HEK293 (cell line): ENCODE results near the gene XPO4.

Source experiments
- BCL11A ChIP-seq: fragments of 450-650 bp; formaldehyde crosslinking; IDR thresholded peaks from 2 replicates; pipeline ENCODE4 v1.5.1; 2016; ENCODE audit warnings: low read depth, missing biosample characterization, missing genetic modification characterization
- SETDB1 ChIP-seq: IDR thresholded peaks from one replicate; pipeline ENCODE4 v1.6.1; 2017; ENCODE audit warnings: mild to moderate bottlenecking, low read length, moderate library complexity, mixed read lengths; ENCODE audit not compliant: insufficient read length
- ZBTB7A ChIP-seq: fragments of 450-650 bp; formaldehyde crosslinking; IDR thresholded peaks from 2 replicates; pipeline ENCODE4 v1.5.1; 2016; ENCODE audit warnings: low read depth, missing biosample characterization, missing genetic modification characterization
- ZBTB8A ChIP-seq: fragments of 450-650 bp; formaldehyde crosslinking; IDR thresholded peaks from 2 replicates; pipeline ENCODE4 v1.5.1; 2016; ENCODE audit warnings: missing biosample characterization, missing genetic modification characterization
- ZFP37 ChIP-seq: fragments of 450-650 bp; formaldehyde crosslinking; IDR thresholded peaks from 2 replicates; pipeline ENCODE4 v1.5.1; 2016; ENCODE audit warnings: missing biosample characterization, missing genetic modification characterization
- ZNF174 ChIP-seq: fragments of 450-650 bp; formaldehyde crosslinking; IDR thresholded peaks from 2 replicates; pipeline ENCODE4 v1.5.0; 2017; ENCODE audit warnings: missing biosample characterization, mild to moderate bottlenecking, missing genetic modification characterization
- ZNF423 ChIP-seq: fragments of 450-650 bp; formaldehyde crosslinking; IDR thresholded peaks from 2 replicates; pipeline ENCODE4 v1.5.1; 2016; ENCODE audit warnings: missing biosample characterization, missing genetic modification characterization
- ZNF707 ChIP-seq: fragments of 450-650 bp; formaldehyde crosslinking; IDR thresholded peaks from 2 replicates; pipeline ENCODE4 v1.5.1; 2016; ENCODE audit warnings: missing biosample characterization, missing genetic modification characterization
- ZSCAN23 ChIP-seq: fragments of 450-650 bp; formaldehyde crosslinking; IDR thresholded peaks from 2 replicates; pipeline ENCODE4 v1.5.1; 2016; ENCODE audit warnings: missing biosample characterization, missing genetic modification characterization
- ZXDB ChIP-seq: fragments of 450-650 bp; formaldehyde crosslinking; IDR thresholded peaks from 2 replicates; pipeline ENCODE4 v1.5.1; 2016; ENCODE audit warnings: missing biosample characterization, missing genetic modification characterization
- TF ChIP-seq, protein P1 (sequence below): fragments of 450-650 bp; formaldehyde crosslinking; IDR thresholded peaks from 2 replicates; pipeline ENCODE4 v1.5.1; 2016; ENCODE audit warnings: missing biosample characterization, missing genetic modification characterization
- TF ChIP-seq, protein P2 (sequence below): fragments of 450-650 bp; formaldehyde crosslinking; IDR thresholded peaks from 2 replicates; pipeline ENCODE4 v1.5.1; 2016; ENCODE audit warnings: missing biosample characterization, missing genetic modification characterization, low read depth
- TF ChIP-seq, protein P3 (sequence below): fragments of 450-650 bp; formaldehyde crosslinking; IDR thresholded peaks from 2 replicates; pipeline ENCODE4 v1.5.1; 2016; ENCODE audit warnings: missing biosample characterization, missing genetic modification characterization

DNA sequence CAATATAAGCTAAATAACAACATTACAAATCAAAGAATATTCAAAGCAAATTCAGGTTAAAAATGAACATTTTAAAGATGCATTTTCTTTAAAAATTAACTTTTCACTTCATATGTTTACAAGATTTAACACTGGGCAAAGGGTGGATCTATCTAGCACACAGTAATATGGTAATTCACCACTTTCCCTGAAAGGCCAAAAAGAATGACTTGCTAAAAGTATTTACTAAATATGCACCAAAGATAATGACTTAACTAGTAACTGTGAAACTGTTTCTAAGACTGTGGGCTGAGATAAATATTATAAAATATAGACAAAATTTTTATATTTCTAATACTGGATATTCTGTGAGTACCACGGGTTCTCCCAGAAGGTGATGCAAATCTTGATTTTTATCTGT lies 124.2 kb downstream of the XPO4 start:
- TF ChIP-seq ZFP37 (no peak), ZNF707 (tag by site-specific recombination) (no peak), ZSCAN23 (no peak), SETDB1 (no peak), ZNF423 (tag by site-specific recombination) (no peak), ZNF174 (tag by site-specific recombination) (no peak), ZBTB7A (tag by site-specific recombination) (no peak), ZBTB8A (tag by site-specific recombination) (no peak), BCL11A (tag by site-specific recombination) (no peak), ZXDB (tag by site-specific recombination) (no peak)
- TF ChIP-seq, protein P1, sequence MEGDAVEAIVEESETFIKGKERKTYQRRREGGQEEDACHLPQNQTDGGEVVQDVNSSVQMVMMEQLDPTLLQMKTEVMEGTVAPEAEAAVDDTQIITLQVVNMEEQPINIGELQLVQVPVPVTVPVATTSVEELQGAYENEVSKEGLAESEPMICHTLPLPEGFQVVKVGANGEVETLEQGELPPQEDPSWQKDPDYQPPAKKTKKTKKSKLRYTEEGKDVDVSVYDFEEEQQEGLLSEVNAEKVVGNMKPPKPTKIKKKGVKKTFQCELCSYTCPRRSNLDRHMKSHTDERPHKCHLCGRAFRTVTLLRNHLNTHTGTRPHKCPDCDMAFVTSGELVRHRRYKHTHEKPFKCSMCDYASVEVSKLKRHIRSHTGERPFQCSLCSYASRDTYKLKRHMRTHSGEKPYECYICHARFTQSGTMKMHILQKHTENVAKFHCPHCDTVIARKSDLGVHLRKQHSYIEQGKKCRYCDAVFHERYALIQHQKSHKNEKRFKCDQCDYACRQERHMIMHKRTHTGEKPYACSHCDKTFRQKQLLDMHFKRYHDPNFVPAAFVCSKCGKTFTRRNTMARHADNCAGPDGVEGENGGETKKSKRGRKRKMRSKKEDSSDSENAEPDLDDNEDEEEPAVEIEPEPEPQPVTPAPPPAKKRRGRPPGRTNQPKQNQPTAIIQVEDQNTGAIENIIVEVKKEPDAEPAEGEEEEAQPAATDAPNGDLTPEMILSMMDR: no peak
- TF ChIP-seq, protein P2, sequence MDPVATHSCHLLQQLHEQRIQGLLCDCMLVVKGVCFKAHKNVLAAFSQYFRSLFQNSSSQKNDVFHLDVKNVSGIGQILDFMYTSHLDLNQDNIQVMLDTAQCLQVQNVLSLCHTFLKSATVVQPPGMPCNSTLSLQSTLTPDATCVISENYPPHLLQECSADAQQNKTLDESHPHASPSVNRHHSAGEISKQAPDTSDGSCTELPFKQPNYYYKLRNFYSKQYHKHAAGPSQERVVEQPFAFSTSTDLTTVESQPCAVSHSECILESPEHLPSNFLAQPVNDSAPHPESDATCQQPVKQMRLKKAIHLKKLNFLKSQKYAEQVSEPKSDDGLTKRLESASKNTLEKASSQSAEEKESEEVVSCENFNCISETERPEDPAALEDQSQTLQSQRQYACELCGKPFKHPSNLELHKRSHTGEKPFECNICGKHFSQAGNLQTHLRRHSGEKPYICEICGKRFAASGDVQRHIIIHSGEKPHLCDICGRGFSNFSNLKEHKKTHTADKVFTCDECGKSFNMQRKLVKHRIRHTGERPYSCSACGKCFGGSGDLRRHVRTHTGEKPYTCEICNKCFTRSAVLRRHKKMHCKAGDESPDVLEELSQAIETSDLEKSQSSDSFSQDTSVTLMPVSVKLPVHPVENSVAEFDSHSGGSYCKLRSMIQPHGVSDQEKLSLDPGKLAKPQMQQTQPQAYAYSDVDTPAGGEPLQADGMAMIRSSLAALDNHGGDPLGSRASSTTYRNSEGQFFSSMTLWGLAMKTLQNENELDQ (tag by site-specific recombination): no peak
- TF ChIP-seq, protein P3, sequence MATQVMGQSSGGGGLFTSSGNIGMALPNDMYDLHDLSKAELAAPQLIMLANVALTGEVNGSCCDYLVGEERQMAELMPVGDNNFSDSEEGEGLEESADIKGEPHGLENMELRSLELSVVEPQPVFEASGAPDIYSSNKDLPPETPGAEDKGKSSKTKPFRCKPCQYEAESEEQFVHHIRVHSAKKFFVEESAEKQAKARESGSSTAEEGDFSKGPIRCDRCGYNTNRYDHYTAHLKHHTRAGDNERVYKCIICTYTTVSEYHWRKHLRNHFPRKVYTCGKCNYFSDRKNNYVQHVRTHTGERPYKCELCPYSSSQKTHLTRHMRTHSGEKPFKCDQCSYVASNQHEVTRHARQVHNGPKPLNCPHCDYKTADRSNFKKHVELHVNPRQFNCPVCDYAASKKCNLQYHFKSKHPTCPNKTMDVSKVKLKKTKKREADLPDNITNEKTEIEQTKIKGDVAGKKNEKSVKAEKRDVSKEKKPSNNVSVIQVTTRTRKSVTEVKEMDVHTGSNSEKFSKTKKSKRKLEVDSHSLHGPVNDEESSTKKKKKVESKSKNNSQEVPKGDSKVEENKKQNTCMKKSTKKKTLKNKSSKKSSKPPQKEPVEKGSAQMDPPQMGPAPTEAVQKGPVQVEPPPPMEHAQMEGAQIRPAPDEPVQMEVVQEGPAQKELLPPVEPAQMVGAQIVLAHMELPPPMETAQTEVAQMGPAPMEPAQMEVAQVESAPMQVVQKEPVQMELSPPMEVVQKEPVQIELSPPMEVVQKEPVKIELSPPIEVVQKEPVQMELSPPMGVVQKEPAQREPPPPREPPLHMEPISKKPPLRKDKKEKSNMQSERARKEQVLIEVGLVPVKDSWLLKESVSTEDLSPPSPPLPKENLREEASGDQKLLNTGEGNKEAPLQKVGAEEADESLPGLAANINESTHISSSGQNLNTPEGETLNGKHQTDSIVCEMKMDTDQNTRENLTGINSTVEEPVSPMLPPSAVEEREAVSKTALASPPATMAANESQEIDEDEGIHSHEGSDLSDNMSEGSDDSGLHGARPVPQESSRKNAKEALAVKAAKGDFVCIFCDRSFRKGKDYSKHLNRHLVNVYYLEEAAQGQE (tag by site-specific recombination): no peak
